22Rv1 (cell line): ENCODE results near the gene AKR1D1.
"Not testable (repeated sequence)": the region's sequence is repeated elsewhere in the genome, so short reads cannot be mapped to it uniquely, and the experiment has no call there.

Experiments
- H3K27ac ChIP-seq: fragments of 450-650 bp; 2 replicates; pipeline ENCODE4 v1.5.1; 2017
- CTCF ChIP-seq: fragments of 450-650 bp; IDR thresholded peaks from 2 replicates; pipeline ENCODE4 v1.5.1; 2017; ENCODE audit warnings: mild to moderate bottlenecking
- ZFX ChIP-seq: fragments of 450-650 bp; IDR thresholded peaks from 2 replicates; pipeline ENCODE4 v1.6.1; 2017; ENCODE audit warnings: antibody characterized with exemption, borderline replicate concordance

Gene AKR1D1

GRCh38 chr7:138089080-138089901 lies 13.0 kb downstream of the AKR1D1 start:
- H3K27ac ChIP-seq = no peak overlapping the region
- TF ChIP-seq ZFX = no peak
- TF ChIP-seq CTCF = no peak

GRCh38 chr7:138091032-138091431 lies 14.8 kb downstream of the AKR1D1 start:
- TF ChIP-seq ZFX (no peak), CTCF (no peak)
- no peak overlapping the region for H3K27ac ChIP-seq

- not testable (repeated sequence) for H3K27ac ChIP-seq
Observed at GRCh38 chr7:138091840-138092239, 15.6 kb downstream of the AKR1D1 start.

- peak overlapping the region; percentile 24; the same call in 1 of the 2 replicates for H3K27ac ChIP-seq
- no peak for TF ChIP-seq ZFX
- TF ChIP-seq CTCF = no peak
Observed at GRCh38 chr7:138092486-138093028, 16.3 kb downstream of the AKR1D1 start.

GRCh38 chr7:138095972-138096935 lies 20.0 kb downstream of the AKR1D1 start:
- TF ChIP-seq CTCF = no peak
- no peak for TF ChIP-seq ZFX
- H3K27ac ChIP-seq = no peak overlapping the region

GRCh38 chr7:138097064-138097741 lies 20.9 kb downstream of the AKR1D1 start:
- no peak overlapping the region for H3K27ac ChIP-seq
- TF ChIP-seq ZFX = no peak
- TF ChIP-seq CTCF = peak; percentile 75

GRCh38 chr7:138099813-138100212 lies 23.6 kb downstream of the AKR1D1 start:
- H3K27ac ChIP-seq = no peak overlapping the region
- TF ChIP-seq CTCF = no peak
- no peak for TF ChIP-seq ZFX
